ENCODE data around the gene SSU72. TPM values are rescaled to one million over a fixed set of nuclear protein-coding genes. Genes with fewer than 3 reads are reported as not detected.

The SSU72 gene
- total RNA-seq, 1 experiment from 2014 or later: 145 TPM

GRCh38 chr1:1554926-1555915 lies 19.4 kb downstream of the SSU72 start:
- H3F3A ChIP-seq (ENCODE audit: insufficient read depth, low read depth): peaks cover 23% of the 10 kb centered on the region; the same call in 1 of the 2 replicates
- no TSS peak for BruUV-seq (replicated peaks)

DNA sequence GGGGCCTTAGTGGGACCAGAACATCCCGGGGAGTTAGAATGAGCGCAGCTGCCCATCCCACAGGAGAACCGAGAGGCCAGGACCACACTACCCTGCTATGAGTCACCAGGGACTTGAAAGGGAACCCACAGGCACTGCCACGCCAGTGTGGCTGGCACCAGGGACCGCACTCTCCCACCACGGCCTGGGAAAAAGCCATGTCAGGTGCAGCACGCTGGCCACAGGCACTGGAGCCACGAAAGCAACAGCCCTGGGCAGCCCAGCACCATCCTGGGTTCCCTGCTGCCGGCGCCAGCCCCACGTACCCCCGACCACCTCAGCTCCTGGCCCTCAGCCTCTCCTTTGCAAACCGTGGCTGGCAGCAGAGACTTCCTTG lies 20.1 kb downstream of the SSU72 start:
- peaks cover 18% of the 10 kb centered on the region; the same call in 1 of the 2 replicates for H3F3A ChIP-seq (ENCODE audit: insufficient read depth, low read depth)
- CTCF ChIA-PET: no interaction called here

More at GRCh38 chr1:1554926-1555915, 19.4 kb downstream of the SSU72 start:
- no peak overlapping the region for H2AFZ ChIP-seq
- H3K27ac ChIP-seq: no peak overlapping the region
- no peaks in the 10 kb centered on the region for H3K36me3 ChIP-seq (ENCODE audit: low read depth)
- H3K4me2 ChIP-seq: no peak overlapping the region
- intact Hi-C loops (cut with micrococcal nuclease; ENCODE audit: unreplicated experiment): no loop called here
- no peaks in the 10 kb centered on the region for H3K9me2 ChIP-seq (ENCODE audit: insufficient read depth)
- ChIA-PET CTCF (no interaction called here), POLR2A (ENCODE audit: unreplicated experiment) (no interaction called here)
- DNase-seq: no peak
- peaks cover 19% of the 10 kb centered on the region; the same call in 1 of the 2 replicates for H3K79me2 ChIP-seq (ENCODE audit: low read depth)
- H3K4me1 ChIP-seq (replicated peaks; ENCODE audit: insufficient read depth): no peaks in the 10 kb centered on the region
- peaks cover 35% of the 10 kb centered on the region for H4K20me1 ChIP-seq (ENCODE audit: insufficient read depth)
- no peak overlapping the region for H3K4me3 ChIP-seq
- no peak for TF ChIP-seq CTCF (conservative IDR thresholded peaks at IDR 0.05)
- no peak for TF ChIP-seq EZH2 (IDR thresholded peaks at IDR 0.05; ENCODE audit: low read depth)
- no peaks in the 10 kb centered on the region for H3K9me3 ChIP-seq (ENCODE audit: insufficient read depth, low read depth)
- H3K27me3 ChIP-seq (ENCODE audit: insufficient read depth, low read depth): no peaks in the 10 kb centered on the region

More for the DNA sequence above, 20.1 kb downstream of the SSU72 start:
- Histone ChIP-seq H3K4me2 (no peak overlapping the region), H3K27ac (no peak overlapping the region), H3K9me2 (ENCODE audit: insufficient read depth) (no peaks in the 10 kb centered on the region), H2AFZ (no peak overlapping the region), H3K79me2 (ENCODE audit: low read depth) (peaks cover 14% of the 10 kb centered on the region; the same call in 1 of the 2 replicates), H3K36me3 (ENCODE audit: low read depth) (no peaks in the 10 kb centered on the region), H3K4me1 (replicated peaks; ENCODE audit: insufficient read depth) (no peaks in the 10 kb centered on the region), H3K4me3 (no peak overlapping the region), H3K9me3 (ENCODE audit: insufficient read depth, low read depth) (no peaks in the 10 kb centered on the region), H4K20me1 (ENCODE audit: insufficient read depth) (peaks cover 30% of the 10 kb centered on the region), H3K27me3 (ENCODE audit: insufficient read depth, low read depth) (no peaks in the 10 kb centered on the region)
- no TSS peak for BruUV-seq (replicated peaks)
- TF ChIP-seq CTCF (conservative IDR thresholded peaks at IDR 0.05) (no peak), EZH2 (IDR thresholded peaks at IDR 0.05; ENCODE audit: low read depth) (no peak)
- POLR2A ChIA-PET (ENCODE audit: unreplicated experiment): no interaction called here
- no peak for DNase-seq
- intact Hi-C loops (cut with micrococcal nuclease; ENCODE audit: unreplicated experiment): no loop called here
